SH-SY5Y (cell line): ENCODE data around the gene DOCK10.
A peak's percentile ranks its signal among the peaks of the same experiment; 100 is the strongest.

Source experiments
- GATA2 ChIP-seq: IDR thresholded peaks from 2 replicates; pipeline ENCODE4 v1.6.1; 2011; ENCODE audit warnings: mild to moderate bottlenecking, low read depth, low read length
- GATA3 ChIP-seq: IDR thresholded peaks from 2 replicates; pipeline ENCODE4 v1.6.1; 2011; ENCODE audit warnings: low read depth, mild to moderate bottlenecking, low read length, moderate library complexity

GRCh38 chr2:224831530-224831929 is 210.7 kb downstream of the DOCK10 start:
- TF ChIP-seq GATA2 (peak; percentile 22; the same call in 1 of the 2 replicates), GATA3 (no peak)
